H1 (cell line): ENCODE results near the gene PPP1R3C. TPM values are rescaled to one million over a fixed set of nuclear protein-coding genes. Genes with fewer than 3 reads are reported as not detected.

Experiments
- CTBP2 ChIP-seq: IDR thresholded peaks from 2 replicates; pipeline ENCODE4 v1.7.0; 2011; ENCODE audit warnings: borderline replicate concordance, mild to moderate bottlenecking, moderate library complexity, mixed read lengths, low read length; ENCODE audit not compliant: insufficient read depth, insufficient read length
- EZH2 ChIP-seq: fragments of 200-600 bp; sonication (generic); IDR thresholded peaks from 2 replicates; pipeline ENCODE4 v1.7.1; 2012; ENCODE audit warnings: low read depth, mild to moderate bottlenecking, moderate library complexity, low read length, inconsistent platforms; ENCODE audit not compliant: severe bottlenecking
- GABPA ChIP-seq: IDR thresholded peaks from 2 replicates; pipeline ENCODE4 v1.6.1; 2011; ENCODE audit warnings: mild to moderate bottlenecking, low read length, moderate library complexity, borderline replicate concordance; ENCODE audit not compliant: insufficient read depth
- PHF8 ChIP-seq: fragments of 200-600 bp; sonication (generic); conservative IDR thresholded peaks from 2 replicates; pipeline ENCODE4 v1.7.1; 2012; ENCODE audit warnings: low read depth, mild to moderate bottlenecking, inconsistent platforms, low read length, moderate library complexity
- SIN3A ChIP-seq, 2 experiments: IDR thresholded peaks in 1 of 2; conservative IDR thresholded peaks in 1 of 2; 2 replicates each; pipeline ENCODE4 v1.6.1; 2011 to 2012; ENCODE audit warnings: low read length in 2 of 2, improper control_type of control experiment in 1 of 2, low read depth in 1 of 2, mild to moderate bottlenecking in 1 of 2
- SRF ChIP-seq: IDR thresholded peaks from 2 replicates; pipeline ENCODE4 v1.6.1; 2011; ENCODE audit warnings: mild to moderate bottlenecking, low read depth, low read length, moderate library complexity
- TAF7 ChIP-seq: optimal IDR thresholded peaks from 2 replicates; pipeline ENCODE3; 2011; ENCODE audit warnings: low read depth, mild to moderate bottlenecking, inconsistent platforms, low read length, moderate library complexity, borderline replicate concordance
- polyA plus RNA-seq, 7 experiments: library from polyadenylated mRNA; depleted of rRNA in 3 of 7; stranded (reverse) in 5 of 7; unstranded in 2 of 7; fragments of >200 nt in 5 of 7; fragments of 200-250 nt in 2 of 7; gene quantifications; 1 replicate in 5 of 7; 2 replicates in 1 of 7; 4 replicates in 1 of 7; pipeline versions ENCODE4 v1.2.1 to v1.2.3, GENCODE V29; 2011 to 2013; ENCODE audit warnings: missing spikeins in 2 of 7, mixed read lengths in 2 of 7
- total RNA-seq: library from RNA; stranded (reverse); fragmentation: NEBNext Ultra II Directional; extraction: Animal tissue kit (Norgen Biotek cat#: 25700); gene quantifications from 2 replicates; pipeline ENCODE4 v1.2.1, GENCODE V29; 2021

PPP1R3C gene
- total and polyA plus RNA-seq, 2 of the 8 experiments (the other 6 are each of a cell fraction or from before 2014, with no cell fraction given) = 1.3 TPM

DNA sequence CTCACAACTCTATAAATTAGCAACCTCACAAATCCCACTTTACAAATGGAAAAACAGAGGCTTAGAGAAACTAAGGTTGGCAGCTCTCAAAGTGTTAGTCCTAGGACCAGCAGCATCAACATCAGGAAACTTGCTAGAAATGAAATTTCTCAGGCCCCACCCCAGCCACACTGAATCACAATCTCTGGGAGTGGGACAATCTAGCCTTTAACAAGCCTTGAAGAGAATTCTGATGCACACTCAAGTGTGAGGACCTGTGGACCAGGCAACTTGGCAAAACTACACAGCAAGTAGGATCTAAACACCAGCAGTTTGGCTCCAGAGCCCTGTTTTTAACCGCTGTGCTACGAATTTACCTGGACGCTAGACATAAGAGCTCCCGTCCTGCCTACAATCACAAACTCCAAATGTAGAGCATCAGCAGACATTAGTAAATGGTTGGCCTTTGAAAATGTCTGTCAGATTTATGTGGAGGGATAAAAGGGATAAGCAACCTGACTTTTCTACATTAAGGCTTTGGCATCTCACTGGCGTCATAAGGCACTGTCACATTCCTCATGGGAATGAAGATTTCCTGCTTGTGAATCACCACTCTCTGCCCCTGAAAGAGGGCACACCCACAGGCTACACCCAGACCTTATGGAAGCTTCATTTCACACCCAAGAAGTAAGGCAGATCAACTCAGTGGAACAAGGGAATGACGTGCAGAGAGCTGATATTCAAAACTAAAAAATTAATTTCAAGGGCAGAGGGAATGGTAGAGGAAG lies 34.5 kb downstream of the PPP1R3C start (continued):
- TF ChIP-seq SIN3A (conservative IDR thresholded peaks at IDR 0.05 in 1 of 2, IDR thresholded peaks at IDR 0.05 in 1 of 2; ENCODE audit: low read depth in 1 of 2, low read length in 2 of 2) (no peak), SRF (no peak), TAF7 (no peak), PHF8 (no peak), GABPA (no peak), EZH2 (no peak), CTBP2 (no peak)
- TF ChIP-seq, all 59 proteins: peak for 0
